HEK293 (cell line): ENCODE data around the gene DOCK3.

Source experiments
- CTCF ChIP-seq: fragments of 450-650 bp; formaldehyde crosslinking; IDR thresholded peaks from 2 replicates; pipeline ENCODE4 v1.5.1; 2016; ENCODE audit warnings: missing biosample characterization, missing genetic modification characterization
- REPIN1 ChIP-seq: fragments of 450-650 bp; formaldehyde crosslinking; IDR thresholded peaks from 2 replicates; pipeline ENCODE4 v1.5.1; 2017; ENCODE audit warnings: missing biosample characterization, missing genetic modification characterization, low read depth
- TCF7L2 ChIP-seq: IDR thresholded peaks from 2 replicates; pipeline ENCODE4 v1.6.1; 2011; ENCODE audit warnings: low read depth, mild to moderate bottlenecking, inconsistent platforms, low read length, moderate library complexity, borderline replicate concordance
- ZBTB21 ChIP-seq: fragments of 450-650 bp; formaldehyde crosslinking; IDR thresholded peaks from 2 replicates; pipeline ENCODE4 v1.5.1; 2017; ENCODE audit warnings: missing biosample characterization, missing genetic modification characterization
- ZNF133 ChIP-seq: fragments of 450-650 bp; formaldehyde crosslinking; IDR thresholded peaks from 2 replicates; pipeline ENCODE4 v1.5.1; 2016; ENCODE audit warnings: missing biosample characterization, missing genetic modification characterization
- ZNF174 ChIP-seq: fragments of 450-650 bp; formaldehyde crosslinking; IDR thresholded peaks from 2 replicates; pipeline ENCODE4 v1.5.0; 2017; ENCODE audit warnings: missing biosample characterization, mild to moderate bottlenecking, missing genetic modification characterization
- ZNF214 ChIP-seq: fragments of 450-650 bp; formaldehyde crosslinking; IDR thresholded peaks from 2 replicates; pipeline ENCODE4 v1.5.1; 2017; ENCODE audit warnings: missing biosample characterization, mild to moderate bottlenecking, missing genetic modification characterization, borderline replicate concordance
- ZNF335 ChIP-seq: fragments of 450-650 bp; formaldehyde crosslinking; conservative IDR thresholded peaks from 2 replicates; pipeline ENCODE4 v1.5.1; 2016; ENCODE audit warnings: missing biosample characterization, missing genetic modification characterization
- ZNF37A ChIP-seq: fragments of 450-650 bp; IDR thresholded peaks from 2 replicates; pipeline ENCODE4 v1.5.1; 2018; ENCODE audit warnings: missing biosample characterization, missing genetic modification characterization
- ZNF629 ChIP-seq: fragments of 450-650 bp; formaldehyde crosslinking; IDR thresholded peaks from 2 replicates; pipeline ENCODE4 v1.5.1; 2017; ENCODE audit warnings: missing biosample characterization, missing genetic modification characterization
- ZNF777 ChIP-seq: fragments of 450-650 bp; formaldehyde crosslinking; IDR thresholded peaks from 2 replicates; pipeline ENCODE4 v1.5.1; 2017; ENCODE audit warnings: missing biosample characterization, missing genetic modification characterization, borderline replicate concordance
- ZNF785 ChIP-seq: fragments of 450-650 bp; formaldehyde crosslinking; IDR thresholded peaks from 2 replicates; pipeline ENCODE4 v1.5.1; 2016; ENCODE audit warnings: missing biosample characterization, missing genetic modification characterization
- TF ChIP-seq, protein P1 (sequence below): fragments of 450-650 bp; formaldehyde crosslinking; IDR thresholded peaks from 2 replicates; pipeline ENCODE4 v1.5.1; 2016; ENCODE audit warnings: missing biosample characterization, missing genetic modification characterization

DNA sequence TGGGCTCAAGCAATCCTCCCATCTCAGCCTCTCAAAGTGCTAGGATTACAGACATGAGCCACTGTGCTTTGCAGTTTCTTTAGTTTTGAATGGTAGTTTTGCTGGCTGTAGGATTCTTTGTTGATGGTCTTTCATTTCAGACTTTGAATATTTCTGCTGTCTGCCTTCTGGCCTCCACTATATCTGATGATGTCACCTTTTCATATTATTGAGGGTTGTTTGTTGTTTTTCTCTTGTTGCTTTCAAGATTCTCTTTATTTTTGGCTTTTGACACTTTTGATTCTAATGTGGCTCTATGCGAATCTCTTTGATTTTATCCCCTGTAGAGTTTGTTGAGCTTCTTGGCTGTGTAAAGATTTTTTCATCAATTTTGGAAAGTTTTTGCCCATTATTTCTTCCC, 631.4 kb downstream of the DOCK3 start:
- TF ChIP-seq CTCF (no peak), ZBTB21 (no peak), ZNF214 (tag by site-specific recombination) (no peak), ZNF777 (no peak), ZNF785 (tag by site-specific recombination) (no peak), ZNF37A (no peak), REPIN1 (tag by site-specific recombination) (no peak), TCF7L2 (no peak), ZNF335 (tag by site-specific recombination) (no peak), ZNF133 (tag by site-specific recombination) (no peak), ZNF174 (tag by site-specific recombination) (no peak), ZNF629 (tag by site-specific recombination) (no peak)
- TF ChIP-seq, protein P1, sequence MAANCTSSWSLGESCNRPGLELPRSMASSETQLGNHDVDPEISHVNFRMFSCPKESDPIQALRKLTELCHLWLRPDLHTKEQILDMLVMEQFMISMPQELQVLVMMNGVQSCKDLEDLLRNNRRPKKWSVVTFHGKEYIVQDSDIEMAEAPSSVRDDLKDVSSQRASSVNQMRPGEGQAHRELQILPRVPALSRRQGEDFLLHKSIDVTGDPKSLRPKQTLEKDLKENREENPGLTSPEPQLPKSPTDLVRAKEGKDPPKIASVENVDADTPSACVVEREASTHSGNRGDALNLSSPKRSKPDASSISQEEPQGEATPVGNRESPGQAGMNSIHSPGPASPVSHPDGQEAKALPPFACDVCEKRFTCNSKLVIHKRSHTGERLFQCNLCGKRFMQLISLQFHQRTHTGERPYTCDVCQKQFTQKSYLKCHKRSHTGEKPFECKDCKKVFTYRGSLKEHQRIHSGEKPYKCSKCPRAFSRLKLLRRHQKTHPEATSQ = no peak
